ENCODE data around the gene MYLIP.

- TF ChIP-seq CTCF (IDR thresholded peaks at IDR 0.05) = no peak
- no peak for TF ChIP-seq POLR2A (IDR thresholded peaks at IDR 0.05)
- TF ChIP-seq POLR2AphosphoS5 (IDR thresholded peaks at IDR 0.05) = no peak
These were observed 4.0 kb downstream of the MYLIP start for GRCh38 chr6:16132909-16133308.
